ENCODE results near the gene COL1A1. TPM values are rescaled to one million over a fixed set of nuclear protein-coding genes. Genes with fewer than 3 reads are reported as not detected.

The COL1A1 gene
- total RNA-seq, 1 donor from 2014 or later, result 12,796 TPM

GRCh38 chr17:50183421-50183994 is 17.9 kb downstream of the COL1A1 start:
- peak overlapping the region; percentile 13 for H3K4me3 Mint-ChIP-seq (ENCODE audit: unreplicated experiment)
- H3K4me3 ChIP-seq (ENCODE audit: insufficient read depth, low read depth, low read length), result no peak overlapping the region

GRCh38 chr17:50182783-50183420 is 18.5 kb downstream of the COL1A1 start:
- Mint-ChIP-seq H3K36me3 (ENCODE audit: low read depth, unreplicated experiment) (peaks cover 30% of the 10 kb centered on the region), H3K4me1 (ENCODE audit: low read depth, unreplicated experiment) (peaks cover 65% of the 10 kb centered on the region), H3K4me3 (ENCODE audit: unreplicated experiment) (peak overlapping the region; percentile 73), H3K9me3 (ENCODE audit: unreplicated experiment) (peaks cover 3% of the 10 kb centered on the region), H3K27me3 (ENCODE audit: low read depth, unreplicated experiment) (no peaks in the 10 kb centered on the region), H3K27ac (ENCODE audit: unreplicated experiment) (peak overlapping the region; percentile 98)
- no peaks in the 10 kb centered on the region for H3K27me3 ChIP-seq (ENCODE audit: insufficient read depth, low read length)
- peaks cover 9% of the 10 kb centered on the region for H3K79me2 ChIP-seq (ENCODE audit: insufficient read depth, low read length)
- no peak overlapping the region for H2AFZ ChIP-seq (ENCODE audit: low read depth, low read length)
- DNase-seq (ENCODE audit: low read depth) (peak; percentile 39), FAIRE-seq (no peak)
- peak overlapping the region; percentile 13 for H3K4me2 ChIP-seq (ENCODE audit: low read length)
- H3K27ac ChIP-seq (ENCODE audit: low read depth, low read length), result peak overlapping the region; percentile 79
- TF ChIP-seq EZH2 (IDR thresholded peaks at IDR 0.05; ENCODE audit: insufficient read depth, low read length), result no peak
- no peak for TF ChIP-seq CTCF (IDR thresholded peaks at IDR 0.05; ENCODE audit: insufficient read depth, low read depth, low read length)
- peak overlapping the region; percentile 52 for H3K9ac ChIP-seq (ENCODE audit: low read length)
- H3K4me1 ChIP-seq (ENCODE audit: insufficient read depth, low read length), result peaks cover 37% of the 10 kb centered on the region
- peaks cover 40% of the 10 kb centered on the region for H3K36me3 ChIP-seq (ENCODE audit: insufficient read depth, low read length)
- H3K4me3 ChIP-seq (ENCODE audit: insufficient read depth, low read depth, low read length), result no peak overlapping the region
- H4K20me1 ChIP-seq (ENCODE audit: insufficient read depth, low read length), result peaks cover 65% of the 10 kb centered on the region
- no peaks in the 10 kb centered on the region for H3K9me3 ChIP-seq (ENCODE audit: insufficient read depth, low read depth, low read length)

More at GRCh38 chr17:50183421-50183994, 17.9 kb downstream of the COL1A1 start:
- FAIRE-seq, result no peak
- no peak overlapping the region for H2AFZ ChIP-seq (ENCODE audit: low read depth, low read length)
- peaks cover 46% of the 10 kb centered on the region for H3K36me3 ChIP-seq (ENCODE audit: insufficient read depth, low read length)
- H3K27ac Mint-ChIP-seq (ENCODE audit: unreplicated experiment), result peak overlapping the region; percentile 98
- peaks cover 30% of the 10 kb centered on the region for H3K36me3 Mint-ChIP-seq (ENCODE audit: low read depth, unreplicated experiment)
- peak overlapping the region; percentile 79 for H3K27ac ChIP-seq (ENCODE audit: low read depth, low read length)
- H3K4me2 ChIP-seq (ENCODE audit: low read length), result peak overlapping the region; percentile 13
- no peaks in the 10 kb centered on the region for H3K9me3 Mint-ChIP-seq (ENCODE audit: unreplicated experiment)
- TF ChIP-seq CTCF (IDR thresholded peaks at IDR 0.05; ENCODE audit: insufficient read depth, low read depth, low read length) (no peak), EZH2 (IDR thresholded peaks at IDR 0.05; ENCODE audit: insufficient read depth, low read length) (no peak)
- H3K4me1 Mint-ChIP-seq (ENCODE audit: low read depth, unreplicated experiment), result peaks cover 62% of the 10 kb centered on the region
- H3K4me1 ChIP-seq (ENCODE audit: insufficient read depth, low read length), result peaks cover 38% of the 10 kb centered on the region
- peaks cover 12% of the 10 kb centered on the region for H3K79me2 ChIP-seq (ENCODE audit: insufficient read depth, low read length)
- H3K9me3 ChIP-seq (ENCODE audit: insufficient read depth, low read depth, low read length), result no peaks in the 10 kb centered on the region
- H3K27me3 Mint-ChIP-seq (ENCODE audit: low read depth, unreplicated experiment), result no peaks in the 10 kb centered on the region
- no peaks in the 10 kb centered on the region for H3K27me3 ChIP-seq (ENCODE audit: insufficient read depth, low read length)
- H3K9ac ChIP-seq (ENCODE audit: low read length), result peak overlapping the region; percentile 52
- peaks cover 71% of the 10 kb centered on the region for H4K20me1 ChIP-seq (ENCODE audit: insufficient read depth, low read length)
- peak; percentile 52 for DNase-seq (ENCODE audit: low read depth)
